HS-27A (cell line): ENCODE data around the gene SLC16A8.
"Not testable (repeated sequence)": the region's sequence is repeated elsewhere in the genome, so short reads cannot be mapped to it uniquely, and the experiment has no call there.

Experiments
- DNase-seq: peaks from one replicate; pipeline ENCODE4 v3.0.0-alpha.2; 2012; ENCODE audit warnings: low read depth, missing footprints

The SLC16A8 gene

DNA sequence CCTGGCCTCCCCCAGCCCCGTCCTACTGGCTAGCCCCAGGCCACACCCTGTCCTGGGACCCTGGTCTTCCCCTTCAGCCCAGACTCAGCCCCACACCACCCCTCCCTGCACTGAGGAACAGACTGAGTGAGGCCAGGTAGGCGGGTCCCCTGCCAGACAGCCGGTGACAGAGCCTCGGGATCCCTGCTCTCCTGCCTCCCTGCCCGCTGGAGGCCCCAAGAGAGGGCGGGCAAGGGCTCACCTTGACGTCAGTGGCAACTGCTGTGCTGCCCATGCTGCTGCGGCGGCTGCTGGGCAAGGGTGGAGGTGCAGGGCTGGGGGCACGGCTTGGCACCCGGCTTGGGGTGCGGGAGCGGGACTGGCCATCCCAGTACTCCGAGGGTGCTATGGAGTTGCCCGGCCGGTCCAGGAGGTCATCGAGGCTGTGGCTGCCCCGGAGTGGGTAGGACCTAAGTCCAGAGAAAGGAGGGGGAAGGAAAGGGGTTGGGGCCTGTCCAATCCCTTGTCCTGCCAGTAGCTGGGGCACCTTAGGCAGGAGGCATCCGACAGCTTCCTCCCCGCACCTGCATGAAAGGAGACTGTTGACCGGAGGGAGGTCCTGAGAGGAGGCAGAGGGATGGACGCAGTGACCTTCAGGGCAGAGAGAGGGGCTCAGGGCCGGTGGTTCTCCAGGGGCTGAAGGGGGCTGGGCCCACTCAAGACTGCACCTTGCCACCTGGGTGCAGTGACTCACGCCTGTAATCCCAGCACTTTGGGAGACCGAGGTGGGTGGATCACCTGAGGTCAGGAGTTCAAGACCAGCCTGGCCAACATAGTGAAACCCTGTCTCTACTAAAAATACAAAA lies 2.2 kb upstream of the SLC16A8 start:
- DNase-seq: no peak

DNA sequence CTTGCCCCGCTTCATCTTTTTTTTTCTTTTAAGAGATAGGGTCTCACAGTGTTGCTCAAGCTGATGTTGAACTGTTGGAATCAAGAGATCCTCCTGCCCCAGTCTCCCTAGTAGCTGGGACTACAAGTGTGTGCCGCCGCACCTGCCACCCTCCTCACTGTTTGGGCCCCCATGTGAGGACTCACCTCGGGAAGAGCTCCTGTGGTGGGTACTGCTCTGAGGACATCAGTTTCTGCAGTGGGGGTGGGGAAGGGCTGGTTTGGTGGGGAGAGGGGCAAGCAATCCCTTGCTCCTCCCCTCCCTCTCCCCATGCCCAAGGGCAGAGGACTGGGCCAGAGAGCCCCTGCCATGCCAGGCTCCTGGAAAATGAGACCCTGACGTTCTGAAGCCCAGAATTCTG lies 1.5 kb upstream of the SLC16A8 start:
- DNase-seq: no peak

DNA sequence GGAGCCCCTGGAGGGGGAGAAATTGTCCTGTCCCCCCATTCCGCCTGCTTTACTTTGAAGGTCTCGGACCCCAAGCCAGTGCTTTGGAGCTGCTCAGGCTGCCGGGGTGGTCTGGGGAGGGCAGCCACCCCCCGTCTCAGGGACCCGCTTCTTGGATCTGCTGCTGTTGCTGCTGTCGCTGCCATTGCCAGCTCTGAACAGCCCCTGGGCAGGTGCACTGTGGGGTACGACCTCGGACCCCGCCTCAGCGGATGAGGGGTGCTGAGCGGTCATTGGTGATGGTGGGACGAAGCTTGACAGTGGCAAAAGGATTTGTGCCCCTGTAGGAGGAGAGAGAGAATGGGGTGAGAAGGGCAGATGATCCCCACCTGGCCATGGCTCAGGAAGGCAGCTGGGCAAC lies 1.1 kb upstream of the SLC16A8 start:
- no peak for DNase-seq

DNA sequence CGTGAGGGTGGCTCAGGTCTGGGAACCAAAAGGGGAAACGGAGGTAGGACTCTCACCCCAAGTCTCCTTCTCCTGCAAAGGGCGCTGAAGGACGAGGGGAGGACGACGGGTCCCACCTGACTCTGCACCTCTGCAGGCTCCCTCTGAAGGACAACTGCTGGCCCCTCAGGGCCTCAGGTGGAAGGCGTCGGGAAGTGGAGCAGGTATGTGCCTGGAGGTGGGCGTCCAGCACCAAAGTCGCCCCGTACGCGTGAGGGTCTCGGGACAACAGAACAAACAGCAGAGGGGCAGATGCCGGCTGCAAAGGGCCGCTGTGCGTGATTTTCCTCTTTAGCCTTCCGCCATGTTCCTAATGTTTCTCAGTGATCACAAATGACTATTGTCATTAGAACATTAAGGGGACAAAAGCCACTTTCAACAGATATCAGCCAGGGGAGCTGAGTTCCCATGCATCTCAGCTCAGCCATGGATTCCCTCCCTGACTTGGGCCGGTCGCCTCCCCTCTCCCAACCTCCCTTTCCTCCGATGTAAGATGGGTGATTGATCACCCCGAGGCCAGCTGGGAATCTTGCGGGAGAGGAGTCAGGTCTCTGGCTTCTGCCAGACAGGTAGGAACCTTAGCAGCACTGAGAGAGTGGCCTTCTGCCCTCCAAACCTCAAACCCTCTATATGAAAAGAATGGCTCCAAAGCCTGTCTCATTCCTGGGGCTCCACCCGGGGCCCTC lies 836 bp downstream of the SLC16A8 start:
- DNase-seq: no peak

DNA sequence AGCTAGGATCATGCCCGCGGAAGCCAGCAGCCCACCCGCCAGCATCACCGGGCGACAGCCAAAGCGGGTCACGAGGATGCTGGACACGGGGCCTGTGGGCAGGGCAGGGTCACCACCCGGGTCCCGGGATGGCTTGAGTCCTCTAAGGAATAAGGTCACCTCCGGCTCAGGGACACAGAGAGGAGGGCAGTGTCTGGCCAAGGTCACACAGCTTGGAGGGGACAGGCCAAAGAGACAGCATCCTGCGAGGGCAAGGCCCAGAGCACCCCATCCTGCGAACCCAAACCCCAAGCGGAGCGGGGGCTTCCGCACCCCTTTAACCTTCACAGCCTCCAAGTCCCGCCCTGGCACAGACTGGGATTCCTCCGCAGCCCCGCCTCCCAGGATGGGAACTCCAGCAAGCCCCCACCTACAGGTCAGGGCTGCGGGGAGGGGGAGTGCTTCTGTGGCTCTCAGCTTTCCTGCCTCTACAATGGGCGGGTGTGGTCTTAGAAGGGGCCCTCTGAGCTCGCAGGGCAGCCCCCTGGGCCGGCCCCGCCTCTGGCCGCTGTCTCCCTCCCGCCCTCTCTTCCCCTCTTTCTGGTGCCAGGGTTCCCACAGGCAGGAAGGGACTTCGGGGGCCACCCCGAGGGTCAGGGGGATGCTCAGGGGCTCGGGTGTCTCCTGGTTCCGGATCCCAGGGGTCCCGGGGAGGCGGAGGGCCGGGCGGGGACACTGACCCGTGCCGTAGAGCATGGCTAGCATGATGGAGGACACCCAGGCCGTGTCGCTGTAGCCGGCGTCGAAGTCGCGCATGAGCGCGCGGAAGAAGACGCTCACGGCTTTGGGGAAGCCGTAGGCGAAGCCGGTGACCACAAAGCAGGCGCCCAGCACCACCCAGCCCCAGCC lies 1.8 kb downstream of the SLC16A8 start:
- no peak for DNase-seq

DNA sequence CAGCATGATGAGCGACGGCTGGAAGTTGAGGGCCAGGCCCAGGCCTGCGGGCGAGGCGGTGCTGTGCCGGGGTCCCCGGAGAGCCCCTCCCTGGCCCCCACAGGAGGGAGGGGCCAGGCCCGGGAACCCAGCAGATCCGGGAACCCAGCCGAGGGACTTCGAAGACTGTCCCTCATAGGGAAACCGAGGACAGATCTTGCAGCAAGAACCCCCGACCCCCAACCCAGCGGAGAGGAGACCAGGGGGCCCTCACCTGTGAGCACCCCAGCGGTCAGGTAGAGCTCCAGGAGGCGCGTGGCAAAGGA lies 2.4 kb downstream of the SLC16A8 start:
- DNase-seq: no peak

DNA sequence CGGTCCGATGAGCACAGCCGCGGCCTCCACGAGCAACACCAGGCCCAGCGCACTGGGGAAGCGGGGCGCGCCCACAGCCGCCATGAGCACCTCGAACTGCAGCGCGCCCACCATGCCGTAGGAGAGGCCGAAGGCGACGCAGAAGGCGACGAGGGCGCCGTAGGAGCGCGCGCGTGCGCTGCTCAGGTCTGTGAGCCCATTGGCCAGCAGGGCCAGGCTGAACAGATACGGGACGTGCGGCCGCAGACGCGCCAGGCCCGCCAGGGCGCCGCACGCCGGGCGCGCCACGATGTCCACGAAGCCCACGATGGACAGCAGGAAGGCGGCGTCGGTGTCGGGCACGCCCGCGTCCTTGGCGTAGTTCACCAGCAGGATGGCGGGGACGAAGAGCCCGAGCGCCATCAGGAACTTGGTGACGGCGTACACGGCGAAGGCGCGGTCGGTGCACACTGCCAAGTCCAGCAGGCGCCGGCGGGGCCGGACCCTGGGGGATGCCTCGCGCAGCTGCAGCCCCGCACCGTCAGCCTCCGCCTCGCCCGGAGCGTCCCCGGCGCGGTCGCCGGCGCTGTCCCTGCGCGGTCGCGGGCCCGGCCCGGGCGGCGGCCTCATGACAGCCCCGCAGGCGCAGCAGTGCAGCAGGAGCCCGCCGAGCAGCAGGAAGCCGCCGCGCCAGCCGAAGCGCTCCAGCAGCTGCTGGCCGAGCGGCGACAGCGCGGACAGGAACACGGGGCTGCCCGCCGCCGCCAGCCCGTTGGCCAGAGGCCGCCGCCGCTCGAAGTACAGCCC lies 2.9 kb downstream of the SLC16A8 start:
- DNase-seq: no peak

DNA sequence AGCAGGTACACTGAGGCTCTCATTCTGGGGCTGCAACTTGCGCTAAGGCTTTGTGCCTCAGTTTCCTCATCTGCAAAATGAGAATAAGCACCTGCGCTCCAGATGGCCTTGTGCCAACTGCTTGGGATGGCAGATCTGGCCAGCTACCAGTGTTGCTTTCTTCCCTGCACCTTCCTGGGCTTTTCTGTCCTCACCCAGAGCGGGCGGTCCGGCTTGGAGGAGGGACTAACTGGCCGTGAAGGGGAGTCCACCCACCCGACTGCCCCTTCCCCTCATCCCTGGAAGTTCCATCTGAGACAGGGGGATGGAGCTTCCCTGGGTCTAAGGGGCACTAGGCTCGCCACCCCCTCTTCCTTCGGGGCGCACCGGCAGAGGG lies 3.5 kb downstream of the SLC16A8 start:
- no peak for DNase-seq

DNA sequence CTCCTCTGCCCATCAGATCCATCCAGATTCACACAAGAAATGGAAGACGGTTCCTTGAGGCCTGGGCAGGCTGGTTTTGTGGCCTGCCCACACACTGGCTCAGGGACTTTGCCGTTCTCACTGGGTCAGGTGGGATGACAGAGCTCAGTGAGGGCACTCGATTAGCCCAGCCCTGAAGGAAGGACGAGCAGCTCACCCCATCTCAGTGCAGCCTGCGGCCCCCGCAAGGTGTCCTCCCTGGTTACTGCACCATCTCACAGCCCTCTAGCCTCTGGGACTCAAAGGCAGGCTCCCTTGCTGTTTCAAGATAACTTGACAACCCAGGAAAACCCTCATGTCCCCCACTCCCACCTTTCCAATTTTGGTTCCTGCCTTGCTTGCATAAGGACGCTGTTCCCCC lies 4.2 kb downstream of the SLC16A8 start:
- DNase-seq: no peak

DNA sequence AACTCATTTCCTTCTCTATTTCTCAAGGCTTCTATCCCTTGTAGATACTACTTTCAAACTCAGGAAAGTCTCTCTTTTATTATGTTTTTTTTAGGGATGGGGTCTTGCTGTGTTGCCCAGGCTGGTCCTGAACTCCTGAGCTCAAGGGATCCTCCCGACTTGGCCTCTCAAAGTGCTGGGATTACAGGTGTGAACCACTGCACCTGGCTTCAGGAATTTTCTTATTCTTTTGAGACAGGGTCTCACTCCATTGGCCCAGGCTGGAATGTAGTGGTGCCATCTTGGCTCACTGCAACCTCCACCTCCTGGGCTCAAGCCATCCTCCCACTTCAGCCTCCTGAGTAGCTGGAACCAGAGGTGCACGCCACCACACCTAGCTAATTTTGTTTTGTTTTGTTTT lies 4.8 kb downstream of the SLC16A8 start:
- not testable (repeated sequence) for DNase-seq

DNA sequence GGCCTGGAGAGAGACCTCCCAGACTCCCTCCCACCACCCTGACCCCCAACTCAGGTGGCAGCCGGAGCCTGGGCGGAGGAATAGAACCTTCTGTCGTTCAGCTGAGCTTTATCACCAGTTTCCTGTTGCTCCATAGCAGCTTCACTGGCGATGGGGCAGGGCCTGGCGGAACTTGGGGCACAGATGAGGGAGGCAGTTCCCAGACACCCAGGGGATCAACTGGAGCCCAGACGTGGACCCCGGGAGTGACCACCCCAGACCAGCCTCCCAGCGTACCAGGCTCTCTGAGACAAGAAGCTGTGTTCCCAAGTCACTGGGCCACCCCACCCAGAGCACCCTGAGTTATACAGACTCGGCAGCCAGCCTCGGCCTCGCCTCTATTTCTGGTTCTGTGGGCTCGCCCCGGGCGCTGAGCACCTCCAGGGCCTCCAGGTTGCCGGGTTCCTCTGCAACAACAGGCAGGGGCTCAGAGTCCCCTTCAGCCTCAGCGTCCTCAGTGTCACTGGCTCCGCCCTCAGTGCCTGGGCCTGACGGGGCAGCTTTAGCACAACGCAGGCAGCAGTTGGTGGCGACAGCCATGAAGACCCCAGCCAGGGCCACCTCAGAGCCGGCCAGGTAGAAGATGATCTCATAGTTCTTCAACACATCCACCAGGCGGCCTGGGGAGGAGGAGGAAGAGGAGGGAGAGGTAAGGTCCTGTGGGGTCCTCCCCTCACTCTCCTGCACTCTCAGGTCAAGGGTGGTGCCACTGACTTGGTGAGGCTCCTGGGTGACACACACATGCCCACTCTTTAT lies 5.7 kb downstream of the SLC16A8 start:
- DNase-seq: no peak

DNA sequence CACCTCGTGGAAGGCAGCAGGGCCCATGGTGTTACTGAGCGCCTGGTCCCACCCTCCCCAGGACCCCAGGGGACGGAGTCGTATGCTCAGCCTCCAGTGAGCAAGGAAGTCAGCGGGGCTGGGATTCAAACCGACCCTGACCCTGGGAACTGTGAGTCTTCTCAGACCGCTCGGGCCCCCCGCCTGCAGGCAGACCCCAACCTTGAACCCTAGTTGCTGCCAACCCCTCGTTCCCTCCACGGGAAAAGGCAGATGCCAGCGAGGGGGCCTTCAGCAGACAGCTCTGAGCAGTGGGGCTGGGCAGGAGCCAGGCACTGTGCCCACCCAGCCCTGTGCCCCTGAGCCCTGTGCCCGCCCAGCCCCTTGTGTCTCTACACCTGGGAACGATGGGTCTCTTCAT lies 6.4 kb downstream of the SLC16A8 start:
- no peak for DNase-seq

DNA sequence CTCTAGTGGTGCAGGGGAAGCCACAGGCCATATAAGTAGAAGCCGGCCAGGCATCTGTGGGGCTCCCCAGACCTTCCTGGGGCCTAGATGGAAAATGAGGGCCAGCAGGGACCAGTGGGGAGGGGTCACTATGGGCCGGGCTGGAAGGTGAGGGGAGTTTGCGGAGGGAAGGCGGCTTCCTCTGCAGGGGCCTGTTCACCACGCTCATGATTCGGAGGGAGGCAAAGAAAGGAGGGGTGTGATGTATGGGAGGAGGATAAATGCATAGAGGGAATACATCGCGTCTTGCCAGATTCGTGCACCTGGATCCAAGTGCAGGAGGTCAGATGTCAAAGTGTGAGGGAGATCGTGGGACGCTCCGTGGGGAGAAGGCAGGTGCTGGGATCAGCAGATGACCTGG lies 6.9 kb downstream of the SLC16A8 start:
- no peak for DNase-seq

DNA sequence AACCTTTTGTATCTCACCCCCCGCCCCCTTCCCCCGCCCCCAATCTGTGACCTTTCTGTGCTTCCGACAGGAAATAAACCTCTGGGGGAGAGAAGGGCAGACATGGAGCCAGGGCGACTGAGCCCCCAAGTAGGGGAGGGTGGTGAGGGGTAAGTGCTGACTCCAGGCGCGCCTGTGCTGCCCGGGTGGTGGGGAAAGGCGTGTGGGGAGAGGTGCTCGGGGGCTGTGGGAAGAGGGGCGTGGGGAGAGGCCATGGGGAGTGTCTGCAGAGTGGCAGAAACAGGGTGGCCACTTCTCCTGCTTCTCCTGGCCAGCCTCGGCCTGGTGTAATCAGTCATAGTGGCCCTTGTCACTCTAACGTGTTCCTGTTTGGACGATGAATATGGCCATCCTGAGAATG lies 8.0 kb downstream of the SLC16A8 start:
- no peak for DNase-seq

DNA sequence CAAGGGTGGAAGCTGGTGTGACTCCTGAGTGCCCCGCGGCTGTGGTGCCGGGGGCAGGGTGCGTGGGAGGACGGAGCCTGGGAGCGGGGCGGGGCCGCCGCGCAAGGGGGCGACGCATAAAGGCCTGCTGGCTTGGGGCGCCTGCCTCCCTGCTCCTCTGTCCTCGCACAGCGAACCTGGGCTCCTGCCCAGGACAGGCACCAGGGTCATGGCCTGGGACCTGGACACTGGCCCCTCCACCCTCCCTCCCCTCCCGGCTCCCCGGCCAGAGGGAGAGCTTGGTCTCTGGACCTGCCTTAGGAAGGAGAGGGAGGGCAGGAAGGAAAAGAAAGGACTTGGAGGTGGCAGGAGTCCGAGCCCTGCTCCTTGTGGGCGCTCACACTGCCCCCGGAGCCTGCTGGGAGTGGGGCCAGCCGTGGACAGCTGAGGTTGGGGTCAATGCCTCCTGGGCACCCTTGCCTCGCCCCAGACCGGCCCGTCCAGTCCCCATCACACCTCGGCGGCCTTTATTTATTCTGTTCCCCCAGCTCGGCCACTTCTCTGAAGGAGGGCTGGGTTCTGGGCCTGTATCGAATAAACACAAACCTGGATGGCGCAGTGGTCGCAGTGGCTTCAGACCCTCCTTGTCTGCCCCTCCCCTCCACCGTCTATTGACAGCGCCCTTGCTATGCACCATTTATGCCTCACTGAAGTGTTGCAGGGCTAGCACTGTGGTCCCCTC lies 8.7 kb downstream of the SLC16A8 start:
- DNase-seq: no peak

DNA sequence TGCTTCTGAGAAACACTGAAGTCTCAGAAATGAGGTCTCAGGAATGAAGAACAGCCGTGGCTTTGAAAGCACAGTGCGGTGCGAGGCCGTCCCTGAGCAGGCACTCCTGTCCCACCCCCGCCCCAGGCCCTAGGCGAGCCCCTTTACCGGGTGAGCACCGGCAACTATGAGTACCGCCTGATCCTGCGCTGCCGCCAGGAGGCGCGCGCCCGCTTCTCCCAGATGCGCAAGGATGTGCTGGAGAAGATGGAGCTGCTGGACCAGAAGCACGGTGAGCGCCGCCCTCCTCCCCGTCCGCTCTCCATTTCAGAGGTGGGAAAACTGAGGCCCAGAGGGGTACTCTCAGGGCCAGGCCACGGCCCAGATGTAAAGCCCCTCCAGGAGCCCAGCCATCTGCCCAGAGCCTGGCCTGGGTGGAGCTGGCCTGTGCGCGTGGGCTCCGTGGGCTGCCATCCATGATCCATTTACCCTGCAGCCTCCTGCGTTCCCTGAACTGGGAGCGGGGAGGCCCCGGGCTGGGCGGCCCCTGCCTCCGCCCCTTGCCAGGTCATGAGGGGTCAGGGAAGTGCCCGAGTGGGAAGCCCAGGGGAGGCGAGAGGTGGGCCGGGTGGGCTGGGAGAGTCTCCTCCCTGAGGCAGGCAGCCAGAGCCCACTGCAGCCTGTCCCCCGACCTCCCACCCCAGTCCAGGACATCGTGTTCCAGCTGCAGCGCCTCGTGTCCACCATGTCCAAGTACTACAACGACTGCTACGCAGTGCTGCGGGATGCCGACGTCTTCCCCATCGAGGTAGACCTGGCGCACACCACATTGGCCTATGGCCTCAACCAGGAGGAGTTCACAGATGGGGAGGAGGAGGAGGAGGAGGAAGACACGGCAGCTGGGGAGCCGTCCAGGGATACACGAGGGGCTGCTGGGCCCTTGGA lies 9.5 kb downstream of the SLC16A8 start:
- no peak for DNase-seq

DNA sequence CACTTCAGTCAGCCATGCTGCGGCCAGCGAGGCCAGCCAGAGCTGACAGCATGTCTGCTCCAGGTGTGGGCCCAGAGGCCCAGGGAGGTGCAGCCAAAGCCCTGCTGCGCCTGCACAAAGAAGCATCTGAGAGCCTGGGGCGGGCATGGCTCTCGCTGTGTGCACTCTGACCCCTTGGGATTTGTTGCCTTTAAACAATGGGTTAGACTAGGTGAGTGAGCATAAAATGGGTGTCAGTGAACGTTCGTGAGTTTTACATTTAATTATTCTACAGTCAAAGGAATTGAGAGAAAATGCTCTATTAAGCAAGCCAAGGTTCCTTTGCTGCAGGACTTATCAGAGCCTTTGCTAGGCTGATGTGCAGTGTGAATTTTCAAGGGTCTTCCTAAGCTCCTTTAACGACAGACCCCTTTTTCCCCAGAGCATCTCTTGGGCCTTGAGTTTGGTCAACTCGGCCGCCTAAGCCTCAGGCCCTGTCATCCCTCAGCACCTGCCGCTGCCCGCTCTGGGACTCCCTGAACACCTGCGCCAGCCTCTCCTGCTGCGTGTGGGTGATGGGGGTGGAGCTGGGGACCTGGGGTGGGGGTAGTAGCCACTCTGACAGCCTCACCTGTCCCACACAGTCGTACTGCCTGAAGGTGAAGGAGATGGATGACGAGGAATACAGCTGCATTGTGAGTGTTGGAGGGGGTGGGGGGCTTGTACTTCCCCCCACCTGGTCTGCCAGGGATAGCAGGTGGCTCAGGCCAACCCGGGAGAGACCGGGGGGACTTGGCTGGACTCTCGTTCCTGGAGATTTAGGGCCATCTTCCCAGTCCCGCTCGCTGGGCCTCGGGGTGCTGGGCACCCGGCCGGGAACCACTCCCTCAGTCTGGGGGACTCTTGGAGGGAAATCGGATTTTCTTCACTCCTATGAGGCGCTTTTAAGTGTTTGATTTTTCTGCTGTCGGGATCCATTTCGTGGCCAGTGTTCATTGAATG lies 10.5 kb downstream of the SLC16A8 start:
- no peak for DNase-seq
